Measurements from ENCODE around the gene TNNI3K. TPM values are rescaled to one million over a fixed set of nuclear protein-coding genes. Genes with fewer than 3 reads are reported as not detected.

The TNNI3K gene, protein sequence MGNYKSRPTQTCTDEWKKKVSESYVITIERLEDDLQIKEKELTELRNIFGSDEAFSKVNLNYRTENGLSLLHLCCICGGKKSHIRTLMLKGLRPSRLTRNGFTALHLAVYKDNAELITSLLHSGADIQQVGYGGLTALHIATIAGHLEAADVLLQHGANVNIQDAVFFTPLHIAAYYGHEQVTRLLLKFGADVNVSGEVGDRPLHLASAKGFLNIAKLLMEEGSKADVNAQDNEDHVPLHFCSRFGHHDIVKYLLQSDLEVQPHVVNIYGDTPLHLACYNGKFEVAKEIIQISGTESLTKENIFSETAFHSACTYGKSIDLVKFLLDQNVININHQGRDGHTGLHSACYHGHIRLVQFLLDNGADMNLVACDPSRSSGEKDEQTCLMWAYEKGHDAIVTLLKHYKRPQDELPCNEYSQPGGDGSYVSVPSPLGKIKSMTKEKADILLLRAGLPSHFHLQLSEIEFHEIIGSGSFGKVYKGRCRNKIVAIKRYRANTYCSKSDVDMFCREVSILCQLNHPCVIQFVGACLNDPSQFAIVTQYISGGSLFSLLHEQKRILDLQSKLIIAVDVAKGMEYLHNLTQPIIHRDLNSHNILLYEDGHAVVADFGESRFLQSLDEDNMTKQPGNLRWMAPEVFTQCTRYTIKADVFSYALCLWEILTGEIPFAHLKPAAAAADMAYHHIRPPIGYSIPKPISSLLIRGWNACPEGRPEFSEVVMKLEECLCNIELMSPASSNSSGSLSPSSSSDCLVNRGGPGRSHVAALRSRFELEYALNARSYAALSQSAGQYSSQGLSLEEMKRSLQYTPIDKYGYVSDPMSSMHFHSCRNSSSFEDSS
- not detected in 2 replicates for total RNA-seq

DNA sequence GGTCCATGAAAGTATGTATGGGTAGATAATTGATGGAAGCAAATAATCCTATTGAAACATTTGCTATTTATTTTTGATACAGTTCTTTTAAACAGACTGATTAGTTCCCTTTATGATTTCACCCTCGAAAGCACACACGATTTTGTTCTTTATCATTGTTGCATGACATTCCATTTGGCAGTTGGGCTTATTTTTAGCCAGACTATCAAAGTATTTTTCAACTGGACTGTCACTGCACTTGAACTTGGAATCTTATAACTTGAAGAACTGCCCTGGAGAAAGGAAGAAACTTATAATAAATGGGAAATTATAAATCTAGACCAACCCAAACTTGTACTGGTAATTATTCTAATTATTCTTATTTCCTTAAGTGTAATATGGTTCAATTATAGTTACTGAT is at the start of gene TNNI3K:
TSS of gene TNNI3K (plus strand) at position 235 of the 400 bp plus-strand sequence. CDS start at position 300, 65 bp downstream.

GRCh38 chr1:74197657-74198552 is 37.3 kb upstream of the TNNI3K start, which contains the start of the genes FPGT and LRRIQ3:
FPGT (plus strand) TSS chr1:74198242; CDS start chr1:74198279, 37 bp downstream.
LRRIQ3 (minus strand) TSS chr1:74198176; CDS start chr1:74183684, 14,492 bp downstream.

GRCh38 chr1:74512170-74512915 is 277.2 kb downstream of the TNNI3K start, which contains the start of gene LRRC53:
LRRC53 (minus strand) TSS chr1:74512611; CDS start chr1:74483349, 29,262 bp downstream.

Other genes with a start within 250 kb of the TNNI3K start
- 0.56 and 0.91 TPM in 2 replicates for gene LRRIQ3, start 37.2 kb upstream of the TNNI3K start, total RNA-seq
- 7.5 and 13.0 TPM in 2 replicates for gene FPGT, start 37.1 kb upstream of the TNNI3K start, total RNA-seq

Data from epithelial cell of alveolus of lung (primary cell).